OCI-LY1 (cell line): ENCODE results near the gene TPP1.

Experiments used
- H2AFZ ChIP-seq: fragments of 200-600 bp; sonication (generic), shearing (Covaris generic); 2 replicates; pipeline ENCODE4 v1.6.0; 2014; ENCODE audit warnings: antibody characterized with exemption, mild to moderate bottlenecking, low read length
- H3F3A ChIP-seq: fragments of 200-600 bp; sonication (generic), shearing (Covaris generic); 2 replicates; pipeline ENCODE4 v1.6.0; 2014; ENCODE audit warnings: mild to moderate bottlenecking, antibody characterized with exemption, low read length, moderate library complexity; ENCODE audit not compliant: insufficient read depth
- H3K27ac ChIP-seq: fragments of 200-600 bp; sonication (generic); 2 replicates; pipeline ENCODE4 v1.5.1; 2014; ENCODE audit warnings: low read length, mixed run types, mild to moderate bottlenecking, low read depth; ENCODE audit not compliant: poor library complexity, severe bottlenecking
- H3K27me3 ChIP-seq: fragments of 200-600 bp; sonication (generic); 2 replicates; pipeline ENCODE4 v1.6.0; 2014; ENCODE audit warnings: antibody characterized with exemption, mild to moderate bottlenecking, low read length, moderate library complexity; ENCODE audit not compliant: insufficient read depth
- H3K36me3 ChIP-seq: fragments of 200-600 bp; sonication (generic); 2 replicates; pipeline ENCODE4 v1.6.1; 2014; ENCODE audit warnings: mild to moderate bottlenecking, antibody characterized with exemption, low read length, moderate library complexity, mixed read lengths; ENCODE audit not compliant: insufficient read depth
- H3K4me1 ChIP-seq: fragments of 200-600 bp; sonication (generic); 2 replicates; pipeline ENCODE4 v1.5.1; 2014; ENCODE audit warnings: mild to moderate bottlenecking, low read length, moderate library complexity; ENCODE audit not compliant: insufficient read depth, severe bottlenecking
- H3K4me2 ChIP-seq: fragments of 200-600 bp; sonication (generic), shearing (Covaris generic); 2 replicates; pipeline ENCODE4 v1.6.1; 2014; ENCODE audit warnings: low read length
- H3K4me3 ChIP-seq: fragments of 200-600 bp; sonication (generic); 2 replicates; pipeline ENCODE4 v1.5.1; 2014; ENCODE audit warnings: low read length, low read depth, mild to moderate bottlenecking, mixed read lengths; ENCODE audit not compliant: poor library complexity, severe bottlenecking
- H3K79me2 ChIP-seq: fragments of 200-600 bp; shearing (Covaris generic); 2 replicates; pipeline ENCODE4 v1.6.1; 2016; ENCODE audit warnings: mixed run types, low read length, mixed read lengths; ENCODE audit not compliant: insufficient read depth
- H3K9ac ChIP-seq: fragments of 200-600 bp; sonication (generic), shearing (Covaris generic); 2 replicates; pipeline ENCODE4 v1.6.1; 2014; ENCODE audit warnings: mild to moderate bottlenecking, low read length, mixed read lengths
- H3K9me2 ChIP-seq: fragments of 200-600 bp; sonication (generic), shearing (Covaris generic); 2 replicates; pipeline ENCODE4 v1.6.1; 2014; ENCODE audit warnings: low read depth, mild to moderate bottlenecking, low read length, mixed read lengths
- H3K9me3 ChIP-seq: fragments of 200-600 bp; shearing (Covaris generic); 2 replicates; pipeline ENCODE4 v1.6.1; 2014; ENCODE audit warnings: low read length, mixed read lengths
- H4K20me1 ChIP-seq: fragments of 200-600 bp; sonication (generic), shearing (Covaris generic); 2 replicates; pipeline ENCODE4 v1.6.0; 2016; ENCODE audit warnings: mild to moderate bottlenecking, low read length; ENCODE audit not compliant: insufficient read depth
- CTCF ChIP-seq: fragments of 200-600 bp; sonication (generic), shearing (Covaris generic); IDR thresholded peaks from 2 replicates; pipeline ENCODE4 v1.5.1; 2017; ENCODE audit warnings: mild to moderate bottlenecking, antibody characterized with exemption, low read length, moderate library complexity, mixed read lengths
- EZH2 ChIP-seq: fragments of 200-600 bp; sonication (generic), shearing (Covaris generic); IDR thresholded peaks from 2 replicates; pipeline ENCODE4 v1.8.0; 2017; ENCODE audit warnings: borderline replicate concordance, mixed run types, mild to moderate bottlenecking, antibody characterized with exemption, low read length, moderate library complexity, mixed read lengths

The TPP1 gene

GRCh38 chr11:6603287-6604080, 15.7 kb downstream of the TPP1 start, which contains the start of the genes ILK and RRP8:
Gene ILK (plus strand): TSS chr11:6603774. CDS start chr11:6604272, 498 bp downstream.
Gene RRP8 (minus strand): TSS chr11:6603616. CDS start chr11:6603502, 114 bp downstream.
- no peak within 1 kb of the TSS for H2AFZ ChIP-seq
- H3K9me3 ChIP-seq = no peaks in the 10 kb centered on the region
- H3F3A ChIP-seq = peaks cover 4% of the 10 kb centered on the region; the same call in 1 of the 2 replicates
- H3K27me3 ChIP-seq = no peaks in the 10 kb centered on the region
- H3K9me2 ChIP-seq = no peaks in the 10 kb centered on the region
- H4K20me1 ChIP-seq = no peaks in the 10 kb centered on the region
- peaks cover 19% of the 10 kb centered on the region for H3K79me2 ChIP-seq
- no peak for TF ChIP-seq EZH2
- TF ChIP-seq CTCF = no peak
- peak within 1 kb of the TSS; percentile 93 for H3K9ac ChIP-seq
- peaks cover 44% of the 10 kb centered on the region for H3K36me3 ChIP-seq
- peak within 1 kb of the TSS; percentile 71 for H3K4me3 ChIP-seq
- peaks cover 48% of the 10 kb centered on the region for H3K4me1 ChIP-seq
- H3K4me2 ChIP-seq = peak within 1 kb of the TSS; percentile 90
- peak within 1 kb of the TSS; percentile 58 for H3K27ac ChIP-seq

GRCh38 chr11:6602096-6602940, 16.9 kb downstream of the TPP1 start:
- no peak overlapping the region for H3K27ac ChIP-seq
- H3K9ac ChIP-seq = peak overlapping the region; percentile 93
- no peaks in the 10 kb centered on the region for H3K9me2 ChIP-seq
- H4K20me1 ChIP-seq = no peaks in the 10 kb centered on the region
- H3K4me2 ChIP-seq = peak overlapping the region; percentile 90
- TF ChIP-seq CTCF (no peak), EZH2 (no peak)
- H3K4me3 ChIP-seq = peak overlapping the region; percentile 71
- no peak overlapping the region for H2AFZ ChIP-seq
- H3K4me1 ChIP-seq = peaks cover 45% of the 10 kb centered on the region
- peaks cover 19% of the 10 kb centered on the region for H3K79me2 ChIP-seq
- H3F3A ChIP-seq = peaks cover 1% of the 10 kb centered on the region; the same call in 1 of the 2 replicates
- H3K9me3 ChIP-seq = no peaks in the 10 kb centered on the region
- H3K27me3 ChIP-seq = no peaks in the 10 kb centered on the region
- H3K36me3 ChIP-seq = peaks cover 43% of the 10 kb centered on the region

- Histone ChIP-seq H3K36me3 (peaks cover 56% of the 10 kb centered on the region), H3K9ac (no peak overlapping the region)
Observed at GRCh38 chr11:6601041-6601461, 18.2 kb downstream of the TPP1 start.

More at GRCh38 chr11:6601041-6601461, 18.2 kb downstream of the TPP1 start:
- no peaks in the 10 kb centered on the region for H4K20me1 ChIP-seq
- H3K4me3 ChIP-seq = no peak overlapping the region
- TF ChIP-seq CTCF = no peak
- no peak for TF ChIP-seq EZH2
- no peaks in the 10 kb centered on the region for H3F3A ChIP-seq
- no peaks in the 10 kb centered on the region for H3K27me3 ChIP-seq
- no peaks in the 10 kb centered on the region for H3K9me2 ChIP-seq
- no peaks in the 10 kb centered on the region for H3K9me3 ChIP-seq
- no peak overlapping the region for H3K4me2 ChIP-seq
- no peak overlapping the region for H3K27ac ChIP-seq
- peaks cover 19% of the 10 kb centered on the region for H3K79me2 ChIP-seq
- peaks cover 32% of the 10 kb centered on the region for H3K4me1 ChIP-seq
- no peak overlapping the region for H2AFZ ChIP-seq
